H1 (cell line): ENCODE measurements around the gene GALNT9. TPM values are rescaled to one million over a fixed set of nuclear protein-coding genes. Genes with fewer than 3 reads are reported as not detected.

ENCODE experiments used
- CTBP2 ChIP-seq: IDR thresholded peaks from 2 replicates; pipeline ENCODE4 v1.7.0; 2011; ENCODE audit warnings: borderline replicate concordance, mild to moderate bottlenecking, moderate library complexity, mixed read lengths, low read length; ENCODE audit not compliant: insufficient read depth, insufficient read length
- GABPA ChIP-seq: IDR thresholded peaks from 2 replicates; pipeline ENCODE4 v1.6.1; 2011; ENCODE audit warnings: mild to moderate bottlenecking, low read length, moderate library complexity, borderline replicate concordance; ENCODE audit not compliant: insufficient read depth
- KDM4A ChIP-seq: IDR thresholded peaks from one replicate; pipeline ENCODE4 v1.7.1; 2012; ENCODE audit warnings: low read depth, mild to moderate bottlenecking, moderate library complexity, low read length, inconsistent platforms; ENCODE audit not compliant: severe bottlenecking
- MAFK ChIP-seq: IDR thresholded peaks from 2 replicates; pipeline ENCODE4 v1.6.1; 2012; ENCODE audit warnings: low read depth, mild to moderate bottlenecking, improper control_type of control experiment, low read length
- POU5F1 ChIP-seq: IDR thresholded peaks from 2 replicates; pipeline ENCODE4 v1.6.1; 2011; ENCODE audit warnings: low read depth, mild to moderate bottlenecking, low read length, moderate library complexity
- RFX5 ChIP-seq: IDR thresholded peaks from 2 replicates; pipeline ENCODE4 v1.6.1; 2011; ENCODE audit warnings: low read depth, low read length, improper control_type of control experiment, borderline replicate concordance
- polyA plus RNA-seq, 7 experiments: library from polyadenylated mRNA; depleted of rRNA in 3 of 7; stranded (reverse) in 5 of 7; unstranded in 2 of 7; fragments of >200 nt in 5 of 7; fragments of 200-250 nt in 2 of 7; gene quantifications; 1 replicate in 5 of 7; 2 replicates in 1 of 7; 4 replicates in 1 of 7; pipeline versions ENCODE4 v1.2.1 to v1.2.3, GENCODE V29; 2011 to 2013; ENCODE audit warnings: missing spikeins in 2 of 7, mixed read lengths in 2 of 7
- total RNA-seq: library from RNA; stranded (reverse); fragmentation: NEBNext Ultra II Directional; extraction: Animal tissue kit (Norgen Biotek cat#: 25700); gene quantifications from 2 replicates; pipeline ENCODE4 v1.2.1, GENCODE V29; 2021
- TF ChIP-seq, protein P1 (sequence below): IDR thresholded peaks from 2 replicates; pipeline ENCODE4 v1.6.1; 2012; ENCODE audit warnings: inconsistent platforms

The GALNT9 gene
- total and polyA plus RNA-seq, 2 of the 8 experiments (the other 6 are each of a cell fraction or from before 2014, with no cell fraction given) = 2.0 to 3.6 TPM

DNA sequence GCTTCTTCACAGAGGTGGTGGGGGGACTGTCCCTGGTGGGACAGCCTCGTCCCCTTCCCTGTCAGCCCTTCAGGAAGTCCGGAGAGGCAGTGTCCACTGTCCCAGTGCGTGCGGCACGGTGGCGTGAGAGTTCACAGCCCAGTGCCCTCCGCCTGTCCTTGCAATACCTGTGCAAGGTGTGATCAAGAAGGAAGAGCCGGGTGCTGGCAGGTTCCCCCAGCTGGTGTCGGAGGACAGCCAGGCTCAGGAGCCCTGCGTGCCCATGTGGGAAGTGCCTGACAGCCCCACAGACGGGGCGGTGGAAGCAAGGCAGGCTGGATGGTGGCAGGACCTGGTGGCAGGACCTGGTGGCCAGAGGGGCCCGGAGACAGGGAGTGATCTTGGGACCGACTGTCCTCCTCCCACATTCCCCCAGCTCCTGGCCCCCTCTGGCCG, 168.8 kb downstream of the GALNT9 start (continued):
- TF ChIP-seq RFX5 = no peak
- TF ChIP-seq MAFK = no peak
- no peak for TF ChIP-seq KDM4A
- no peak for TF ChIP-seq CTBP2
- TF ChIP-seq, protein P1, sequence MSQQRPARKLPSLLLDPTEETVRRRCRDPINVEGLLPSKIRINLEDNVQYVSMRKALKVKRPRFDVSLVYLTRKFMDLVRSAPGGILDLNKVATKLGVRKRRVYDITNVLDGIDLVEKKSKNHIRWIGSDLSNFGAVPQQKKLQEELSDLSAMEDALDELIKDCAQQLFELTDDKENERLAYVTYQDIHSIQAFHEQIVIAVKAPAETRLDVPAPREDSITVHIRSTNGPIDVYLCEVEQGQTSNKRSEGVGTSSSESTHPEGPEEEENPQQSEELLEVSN = no peak
- no peak for TF ChIP-seq POU5F1
- TF ChIP-seq GABPA = no peak
